Right lobe of liver (tissue), 6 donors: ENCODE measurements around the gene RTCA. TPM values are rescaled to one million over a fixed set of nuclear protein-coding genes. Genes with fewer than 3 reads are reported as not detected.

Experiments used
- ATAC-seq, 4 donors: fragments of 200-7000 bp; cut with Tn5 transposase; one replicate each; pipeline ENCODE4 v1.9.1; 2020; ENCODE audit warnings: mild to moderate bottlenecking in 4 of 4, moderate library complexity in 4 of 4
- DNase-seq, 3 donors: peaks; one replicate each; pipeline ENCODE4 v3.0.0-alpha.2; 2020
- H3K27ac ChIP-seq, 3 donors: fragments of 200-600 bp; one replicate each; pipeline ENCODE4 v1.8.0; 2022
- H3K27me3 ChIP-seq, 2 donors: fragments of 200-600 bp; one replicate each; pipeline ENCODE4 v1.8.0; 2022
- H3K36me3 ChIP-seq, 4 donors: fragments of 200-600 bp; sonication (generic) in 1 of 4; one replicate each; pipeline versions ENCODE4 v1.5.1 to v1.8.0; 2017 to 2022; ENCODE audit warnings: control low read depth in 1 of 4
- H3K4me1 ChIP-seq, 4 donors: fragments of 200-600 bp; sonication (generic) in 1 of 4; one replicate each; pipeline versions ENCODE4 v1.5.1 to v1.8.0; 2017 to 2022; ENCODE audit warnings: control low read depth in 1 of 4
- H3K4me3 ChIP-seq, 3 donors: fragments of 200-600 bp; one replicate each; pipeline ENCODE4 v1.8.0; 2022
- H3K9me3 ChIP-seq, 4 donors: fragments of 200-600 bp; sonication (generic) in 1 of 4; one replicate each; pipeline versions ENCODE4 v1.5.1 to v1.8.0; 2017 to 2022; ENCODE audit warnings: control low read depth in 1 of 4
- POLR2A ChIP-seq: fragments of 450-650 bp; IDR thresholded peaks from one replicate; pipeline ENCODE4 v1.6.1; 2017; ENCODE audit warnings: antibody characterized with exemption, mild to moderate bottlenecking
- WGBS: methylation state at CpG from one replicate; pipeline ENCODE4 v1.1.6; 2018; ENCODE audit warnings: low coverage, low lambda C conversion rate; ENCODE audit not compliant: insufficient coverage; ENCODE audit errors: missing lambda C conversion rate; 5-methylcytosine and 5-hydroxymethylcytosine counted together
- intact Hi-C, 2 donors: fragments of 100-400 bp; cut with DNase I; formaldehyde crosslinking; loops; one replicate each; pipeline versions ENCODE4 v1.11.2 to v1.14.1; 2022
- total RNA-seq, 6 experiments: library from RNA; depleted of rRNA in 2 of 6; stranded (reverse); fragments of >200 nt in 2 of 6; fragmentation: NEBNext Ultra II Directional in 3 of 6; extraction: Animal tissue kit (Norgen Biotek cat#: 25700) in 3 of 6; gene quantifications; one replicate each; pipeline versions ENCODE4 v1.1.0 to v1.2.4, GENCODE V29; 2016 to 2023
- TF ChIP-seq, protein P1 (sequence below), 4 donors: fragments of 200-600 bp in 3 of 4; fragments of 450-650 bp in 1 of 4; IDR thresholded peaks; one replicate each; pipeline versions ENCODE4 v1.5.1 to v1.8.0; 2016 to 2022; ENCODE audit warnings: antibody characterized with exemption in 4 of 4, mild to moderate bottlenecking in 2 of 4
- donor health status: DM: no; HTN: yes; CAD: no.
- donor health status: DM: no; HTN: no; CAD: no.
- donor health status: DM: no; HTN: no; CAD: no.
- donor health status: DM: no; HTN: yes; CAD: no.
- donor health status: DM: no; HTN: yes; CAD: no.

RTCA gene
- total RNA-seq, 6 experiments from 2014 or later = 12.5 to 20.1 (median 14.7) TPM

DNA sequence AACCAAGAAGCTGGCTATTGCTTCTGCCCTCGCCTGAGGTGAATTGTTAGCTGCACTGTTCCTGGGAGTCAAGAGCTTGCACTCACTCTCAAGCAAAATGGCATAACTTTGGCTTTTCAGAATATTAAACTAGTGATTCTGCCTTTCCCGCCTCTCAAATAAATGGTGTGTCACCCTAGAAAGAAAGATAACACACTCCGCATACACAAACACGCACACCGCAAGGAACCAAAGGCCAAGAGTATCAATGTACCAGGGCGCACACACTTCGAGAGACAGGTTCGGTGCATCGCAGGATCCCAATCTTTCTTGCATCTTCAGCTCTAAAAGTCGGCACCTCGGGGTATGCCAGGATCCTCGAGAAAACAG lies 470 bp upstream of the RTCA start:
- intact Hi-C loops = no loop called here
- H3K9me3 ChIP-seq = no peaks in the 10 kb centered on the region
- peaks cover 0 to 16% (median 0%) of the 10 kb centered on the region in 4 donors for H3K4me1 ChIP-seq
- TF ChIP-seq, protein P1, sequence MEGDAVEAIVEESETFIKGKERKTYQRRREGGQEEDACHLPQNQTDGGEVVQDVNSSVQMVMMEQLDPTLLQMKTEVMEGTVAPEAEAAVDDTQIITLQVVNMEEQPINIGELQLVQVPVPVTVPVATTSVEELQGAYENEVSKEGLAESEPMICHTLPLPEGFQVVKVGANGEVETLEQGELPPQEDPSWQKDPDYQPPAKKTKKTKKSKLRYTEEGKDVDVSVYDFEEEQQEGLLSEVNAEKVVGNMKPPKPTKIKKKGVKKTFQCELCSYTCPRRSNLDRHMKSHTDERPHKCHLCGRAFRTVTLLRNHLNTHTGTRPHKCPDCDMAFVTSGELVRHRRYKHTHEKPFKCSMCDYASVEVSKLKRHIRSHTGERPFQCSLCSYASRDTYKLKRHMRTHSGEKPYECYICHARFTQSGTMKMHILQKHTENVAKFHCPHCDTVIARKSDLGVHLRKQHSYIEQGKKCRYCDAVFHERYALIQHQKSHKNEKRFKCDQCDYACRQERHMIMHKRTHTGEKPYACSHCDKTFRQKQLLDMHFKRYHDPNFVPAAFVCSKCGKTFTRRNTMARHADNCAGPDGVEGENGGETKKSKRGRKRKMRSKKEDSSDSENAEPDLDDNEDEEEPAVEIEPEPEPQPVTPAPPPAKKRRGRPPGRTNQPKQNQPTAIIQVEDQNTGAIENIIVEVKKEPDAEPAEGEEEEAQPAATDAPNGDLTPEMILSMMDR (IDR thresholded peaks at IDR 0.05) = no peak
- TF ChIP-seq POLR2A = no peak
- H3K4me3 ChIP-seq = peak overlapping the region; percentile 70 to 92 (median 86)
- DNase-seq (no peak), ATAC-seq (peak; percentile 39 to 66 (median 51))
- no peaks in the 10 kb centered on the region for H3K27me3 ChIP-seq
- H3K27ac ChIP-seq = peak overlapping the region; percentile 21 to 80 (median 73)
- H3K36me3 ChIP-seq = peaks cover under 1 to 29% (median 1%) of the 10 kb centered on the region in 4 donors
- under 1% methylated on average over 12 of the region's 12 CpGs for WGBS

GRCh38 chr1:100266741-100267140 lies 725 bp downstream of the RTCA start:
- DNase-seq = no peak
- intact Hi-C loops = no loop called here
- 0% methylated on average over 5 of the region's 8 CpGs for WGBS

GRCh38 chr1:100267284-100267683 lies 1.3 kb downstream of the RTCA start:
- no peak for ATAC-seq
- Histone ChIP-seq H3K36me3 (peaks cover 4 to 46% (median 12%) of the 10 kb centered on the region in 4 donors), H3K4me1 (peaks cover 0 to 16% (median 0%) of the 10 kb centered on the region in 4 donors), H3K27me3 (no peaks in the 10 kb centered on the region), H3K27ac (no peak overlapping the region), H3K9me3 (no peaks in the 10 kb centered on the region), H3K4me3 (peak overlapping the region; percentile 70 to 92 (median 86))
- no peak for DNase-seq
- intact Hi-C loops = no loop called here
- 54% methylated on average over 1 of the region's 1 CpG for WGBS
- TF ChIP-seq, protein P1 (IDR thresholded peaks at IDR 0.05) = no peak
- no peak for TF ChIP-seq POLR2A

More at GRCh38 chr1:100266741-100267140, 725 bp downstream of the RTCA start:
- peak overlapping the region; percentile 70 to 92 (median 86) for H3K4me3 ChIP-seq
- peaks cover 0 to 16% (median 0%) of the 10 kb centered on the region in 4 donors for H3K4me1 ChIP-seq
- ATAC-seq = peak; percentile 41 to 56 (median 48)
- TF ChIP-seq, protein P1 (IDR thresholded peaks at IDR 0.05) = no peak
- TF ChIP-seq POLR2A = no peak
- H3K27me3 ChIP-seq = no peaks in the 10 kb centered on the region
- H3K27ac ChIP-seq = peak overlapping the region; percentile 67 to 80 (median 73)
- no peaks in the 10 kb centered on the region for H3K9me3 ChIP-seq
- H3K36me3 ChIP-seq = peaks cover 4 to 41% (median 9%) of the 10 kb centered on the region in 4 donors

GRCh38 chr1:100268202-100268601 lies 2.2 kb downstream of the RTCA start:
- intact Hi-C loops = no loop called here
- TF ChIP-seq, protein P1 (IDR thresholded peaks at IDR 0.05) = no peak
- TF ChIP-seq POLR2A = no peak
- WGBS = 100% methylated on average over 4 of the region's 4 CpGs
- no peak for DNase-seq
- Histone ChIP-seq H3K4me3 (no peak overlapping the region), H3K9me3 (no peaks in the 10 kb centered on the region), H3K27me3 (no peaks in the 10 kb centered on the region), H3K4me1 (peaks cover 0 to 16% (median 0%) of the 10 kb centered on the region in 4 donors), H3K36me3 (peaks cover 4 to 55% (median 12%) of the 10 kb centered on the region in 4 donors), H3K27ac (no peak overlapping the region)
- no peak for ATAC-seq
